Panc1 (cell line): ENCODE results near the gene PPM1N. TPM values are rescaled to one million over a fixed set of nuclear protein-coding genes. Genes with fewer than 3 reads are reported as not detected.

Experiments used
- ATAC-seq: fragments of 200-7000 bp; cut with Tn5 transposase; 2 replicates; pipeline ENCODE4 v1.9.1; 2020; ENCODE audit warnings: mild to moderate bottlenecking, moderate library complexity
- BruUV-seq: library from RNA; stranded (reverse); fragments of 400-500 nt; replicated peaks from 2 replicates; lab custom pipeline; 2021; lab: Mats Ljungman, UMichigan
- CTCF ChIA-PET: fragments of 300-600 bp; sonication (Branson Sonifier 250); formaldehyde crosslinking; loops from one replicate; lab custom pipeline; 2022; ENCODE audit warnings: antibody characterized with exemption; lab: Charles Lee
- POLR2A ChIA-PET: fragments of 300-600 bp; sonication (Branson Sonifier 250); formaldehyde crosslinking; loops from one replicate; lab custom pipeline; 2022; ENCODE audit warnings: antibody characterized with exemption; lab: Charles Lee
- DNase-seq: peaks from one replicate; pipeline ENCODE4 v3.0.0-alpha.2; 2010; ENCODE audit warnings: low read depth, low spot score
- H3K27ac ChIP-seq: 2 replicates; pipeline ENCODE4 v1.5.1; 2011; ENCODE audit warnings: mild to moderate bottlenecking, low read length, inconsistent platforms
- H3K27me3 ChIP-seq: fragments of 200-500 bp; sonication (Bioruptor generic); 2 replicates; pipeline ENCODE4 v1.6.0; 2014; ENCODE audit warnings: low read length, inconsistent platforms; ENCODE audit not compliant: control insufficient read depth, insufficient read depth
- H3K36me3 ChIP-seq: fragments of 200-500 bp; sonication (Bioruptor generic); 2 replicates; pipeline ENCODE4 v1.5.1; 2014; ENCODE audit warnings: inconsistent platforms, mild to moderate bottlenecking, low read length, moderate library complexity; ENCODE audit not compliant: control insufficient read depth, insufficient read depth
- H3K4me1 ChIP-seq: 2 replicates; pipeline ENCODE4 v1.5.1; 2011; ENCODE audit warnings: inconsistent platforms, mild to moderate bottlenecking, low read length, moderate library complexity; ENCODE audit not compliant: control insufficient read depth, insufficient read depth
- H3K4me3 ChIP-seq, 2 experiments: 2 replicates each; pipeline ENCODE4 v1.5.1; 2011 to 2012; ENCODE audit warnings: low read depth in 2 of 2, low read length in 2 of 2, mild to moderate bottlenecking in 2 of 2, inconsistent platforms in 1 of 2, moderate library complexity in 1 of 2
- H3K9me3 ChIP-seq: fragments of 200-500 bp; sonication (Bioruptor generic); 2 replicates; pipeline ENCODE4 v1.5.1; 2014; ENCODE audit warnings: low read depth, mild to moderate bottlenecking, inconsistent platforms, low read length, moderate library complexity; ENCODE audit not compliant: control insufficient read depth, insufficient read depth
- POLR2AphosphoS5 ChIP-seq: IDR thresholded peaks from 2 replicates; pipeline ENCODE4 v1.6.1; 2012; ENCODE audit warnings: mild to moderate bottlenecking, low read depth, low read length, moderate library complexity
- REST ChIP-seq, 2 experiments: IDR thresholded peaks; 2 replicates each; pipeline ENCODE4 v1.6.1; 2011 to 2012; ENCODE audit warnings: low read depth in 2 of 2, control low read depth in 1 of 2, low read length in 1 of 2, mild to moderate bottlenecking in 1 of 2, moderate library complexity in 1 of 2; ENCODE audit not compliant: insufficient read depth in 1 of 2
- SIN3A ChIP-seq: IDR thresholded peaks from 2 replicates; pipeline ENCODE4 v1.6.1; 2012; ENCODE audit warnings: low read depth, mild to moderate bottlenecking, low read length, moderate library complexity, borderline replicate concordance; ENCODE audit not compliant: insufficient read depth
- TCF7L2 ChIP-seq: IDR thresholded peaks from 2 replicates; pipeline ENCODE4 v1.6.1; 2011; ENCODE audit warnings: mild to moderate bottlenecking, low read depth, low read length, inconsistent platforms
- in situ Hi-C: cut with HindIII; loops from 2 replicates; pipeline ENCODE4 v1.10.0; 2016; ENCODE audit warnings: low sequenced_read_pairs, low pct_unique_long_range_greater_than_20kb
- intact Hi-C: fragments of 100-400 bp; cut with micrococcal nuclease; formaldehyde crosslinking; loops from one replicate; pipeline ENCODE4 v1.10.0; 2022; ENCODE audit not compliant: unreplicated experiment
- total RNA-seq: library from RNA; stranded (reverse); gene quantifications from one replicate; pipeline ENCODE4 v1.2.1, GENCODE V29; 2021; ENCODE audit not compliant: unreplicated experiment

PPM1N gene
- total RNA-seq, 1 experiment from 2014 or later = 3.3 TPM

GRCh38 chr19:45494261-45494916, 3.9 kb upstream of the PPM1N start:
- Histone ChIP-seq H3K9me3 (no peaks in the 10 kb centered on the region), H3K27ac (no peak overlapping the region), H3K4me3 (no peak overlapping the region), H3K4me1 (peaks cover 3% of the 10 kb centered on the region; the same call in 1 of the 2 replicates), H3K27me3 (no peaks in the 10 kb centered on the region), H3K36me3 (no peaks in the 10 kb centered on the region)
- TF ChIP-seq SIN3A (no peak), POLR2AphosphoS5 (no peak), REST (IDR thresholded peaks at IDR 0.05; ENCODE audit: insufficient read depth in 1 of 2, low read depth in 2 of 2, low read length in 1 of 2) (no peak), TCF7L2 (no peak)
- in situ Hi-C loops = no loop called here
- ATAC-seq (no peak), DNase-seq (no peak)
- BruUV-seq = no TSS peak
- CTCF ChIA-PET = interaction anchor here (0.9 kb wide), 1 partner anchor 148 kb away, joined by 3 read pairs; no protein-coding TSS in a partner anchor
- intact Hi-C loops = no loop called here
- POLR2A ChIA-PET = no interaction called here

GRCh38 chr19:45495178-45495577, 3.1 kb upstream of the PPM1N start:
- H3K27ac ChIP-seq = no peak overlapping the region
- H3K27me3 ChIP-seq = no peaks in the 10 kb centered on the region
- no peak for DNase-seq
- H3K36me3 ChIP-seq = no peaks in the 10 kb centered on the region
- no peak for TF ChIP-seq REST (IDR thresholded peaks at IDR 0.05; ENCODE audit: insufficient read depth in 1 of 2, low read depth in 2 of 2, low read length in 1 of 2)
- intact Hi-C loops = no loop called here
- no peaks in the 10 kb centered on the region for H3K9me3 ChIP-seq
- BruUV-seq = no TSS peak
- ATAC-seq = no peak
- ChIA-PET CTCF (no interaction called here), POLR2A (no interaction called here)
- no peak overlapping the region for H3K4me3 ChIP-seq
- in situ Hi-C loops = no loop called here
- peaks cover 3% of the 10 kb centered on the region; the same call in 1 of the 2 replicates for H3K4me1 ChIP-seq
